AG10803 (cell line): Measurements from ENCODE around the gene HMG20B.

ENCODE experiments used
- DNase-seq: peaks from one replicate; pipeline ENCODE4 v3.0.0; 2010; ENCODE audit warnings: low read depth
- H3K4me3 ChIP-seq: 2 replicates; pipeline ENCODE4 v1.5.1; 2011; ENCODE audit warnings: mild to moderate bottlenecking, low read length, control low read depth
- TF ChIP-seq, protein P1 (sequence below): conservative IDR thresholded peaks from 2 replicates; pipeline ENCODE4 v1.5.1; 2011; ENCODE audit warnings: mild to moderate bottlenecking, low read length, control low read depth, inconsistent platforms

HMG20B gene

DNA sequence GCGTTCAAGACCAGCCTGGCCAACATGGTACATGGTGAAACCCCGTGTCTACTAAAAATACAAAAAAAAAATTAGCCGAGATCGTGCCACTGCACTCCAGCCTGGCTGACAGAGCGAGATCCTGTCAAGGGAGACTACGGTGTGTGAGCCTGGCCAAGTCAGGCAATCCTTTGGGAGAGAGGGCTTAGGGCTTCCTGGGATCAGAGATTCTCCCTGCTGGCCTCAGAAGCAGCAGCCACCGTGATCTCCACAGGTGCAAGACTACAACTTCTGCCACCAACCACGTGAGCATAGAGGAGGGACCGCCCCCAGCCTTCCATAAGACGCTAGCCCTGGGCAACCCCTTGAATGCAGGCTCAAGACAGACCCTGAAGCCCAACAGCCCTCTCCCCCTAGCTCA is 22.9 kb upstream of the HMG20B start:
- no peak for DNase-seq
- H3K4me3 ChIP-seq: no peak overlapping the region
- TF ChIP-seq, protein P1, sequence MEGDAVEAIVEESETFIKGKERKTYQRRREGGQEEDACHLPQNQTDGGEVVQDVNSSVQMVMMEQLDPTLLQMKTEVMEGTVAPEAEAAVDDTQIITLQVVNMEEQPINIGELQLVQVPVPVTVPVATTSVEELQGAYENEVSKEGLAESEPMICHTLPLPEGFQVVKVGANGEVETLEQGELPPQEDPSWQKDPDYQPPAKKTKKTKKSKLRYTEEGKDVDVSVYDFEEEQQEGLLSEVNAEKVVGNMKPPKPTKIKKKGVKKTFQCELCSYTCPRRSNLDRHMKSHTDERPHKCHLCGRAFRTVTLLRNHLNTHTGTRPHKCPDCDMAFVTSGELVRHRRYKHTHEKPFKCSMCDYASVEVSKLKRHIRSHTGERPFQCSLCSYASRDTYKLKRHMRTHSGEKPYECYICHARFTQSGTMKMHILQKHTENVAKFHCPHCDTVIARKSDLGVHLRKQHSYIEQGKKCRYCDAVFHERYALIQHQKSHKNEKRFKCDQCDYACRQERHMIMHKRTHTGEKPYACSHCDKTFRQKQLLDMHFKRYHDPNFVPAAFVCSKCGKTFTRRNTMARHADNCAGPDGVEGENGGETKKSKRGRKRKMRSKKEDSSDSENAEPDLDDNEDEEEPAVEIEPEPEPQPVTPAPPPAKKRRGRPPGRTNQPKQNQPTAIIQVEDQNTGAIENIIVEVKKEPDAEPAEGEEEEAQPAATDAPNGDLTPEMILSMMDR: no peak

DNA sequence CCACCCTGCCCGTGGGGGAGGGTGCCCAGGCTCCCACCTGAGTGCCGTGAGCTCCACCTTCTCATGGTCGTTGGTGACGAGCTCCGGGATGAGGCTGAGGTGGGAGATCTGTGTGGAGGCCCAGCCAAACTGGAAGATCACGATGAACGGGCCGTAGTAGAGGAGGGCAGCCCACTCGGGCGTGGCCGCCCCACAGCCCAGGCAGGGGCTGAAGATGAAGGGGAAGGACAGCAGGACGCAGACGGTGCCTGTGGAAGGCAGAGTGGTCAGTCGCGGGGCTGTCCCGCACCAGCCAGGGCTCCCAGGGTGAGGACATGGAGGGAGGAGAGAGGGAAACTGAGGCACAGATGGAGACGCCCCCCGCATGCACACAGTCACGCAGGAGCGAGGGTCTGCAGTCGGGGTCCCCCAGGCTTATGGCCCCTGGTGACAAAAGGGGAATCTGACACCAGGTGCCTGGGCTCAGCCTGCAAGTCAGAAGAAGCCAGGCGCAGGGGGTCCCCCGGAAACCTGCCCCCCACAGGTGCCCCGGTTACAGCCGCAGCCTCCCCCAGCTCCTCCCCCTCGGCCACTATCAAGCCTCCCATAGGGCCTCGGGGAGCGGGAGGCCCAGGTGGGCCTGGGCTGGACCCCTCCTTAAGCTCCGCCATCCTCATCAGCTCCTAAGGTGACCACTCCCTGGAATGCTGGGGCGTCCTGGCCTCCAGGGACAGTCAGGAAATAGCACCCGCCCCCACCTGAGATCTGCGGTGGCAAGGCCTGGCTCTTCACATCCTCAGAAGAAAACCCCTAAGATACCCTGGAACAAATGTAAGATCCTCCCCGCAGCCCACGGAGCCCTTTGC is 21.6 kb upstream of the HMG20B start:
- DNase-seq: no peak
- TF ChIP-seq, protein P1: no peak
- H3K4me3 ChIP-seq: no peak overlapping the region

DNA sequence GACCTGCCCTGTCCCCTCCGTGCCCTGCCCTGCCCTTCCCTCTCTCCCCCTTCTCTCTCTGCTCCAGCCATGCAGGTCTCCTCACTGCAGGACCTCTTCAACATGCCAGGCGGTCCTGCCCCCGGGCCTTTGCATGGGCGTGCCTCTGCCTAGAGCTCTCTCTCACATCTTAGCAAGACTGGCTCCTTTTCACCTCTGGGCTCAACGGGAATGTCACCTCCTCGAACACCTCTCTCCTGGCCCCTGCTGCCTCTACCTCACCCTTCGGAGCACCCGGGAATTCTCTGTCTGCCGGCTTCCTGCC is 21.0 kb upstream of the HMG20B start:
- TF ChIP-seq, protein P1: no peak
- no peak for DNase-seq
- no peak overlapping the region for H3K4me3 ChIP-seq

DNA sequence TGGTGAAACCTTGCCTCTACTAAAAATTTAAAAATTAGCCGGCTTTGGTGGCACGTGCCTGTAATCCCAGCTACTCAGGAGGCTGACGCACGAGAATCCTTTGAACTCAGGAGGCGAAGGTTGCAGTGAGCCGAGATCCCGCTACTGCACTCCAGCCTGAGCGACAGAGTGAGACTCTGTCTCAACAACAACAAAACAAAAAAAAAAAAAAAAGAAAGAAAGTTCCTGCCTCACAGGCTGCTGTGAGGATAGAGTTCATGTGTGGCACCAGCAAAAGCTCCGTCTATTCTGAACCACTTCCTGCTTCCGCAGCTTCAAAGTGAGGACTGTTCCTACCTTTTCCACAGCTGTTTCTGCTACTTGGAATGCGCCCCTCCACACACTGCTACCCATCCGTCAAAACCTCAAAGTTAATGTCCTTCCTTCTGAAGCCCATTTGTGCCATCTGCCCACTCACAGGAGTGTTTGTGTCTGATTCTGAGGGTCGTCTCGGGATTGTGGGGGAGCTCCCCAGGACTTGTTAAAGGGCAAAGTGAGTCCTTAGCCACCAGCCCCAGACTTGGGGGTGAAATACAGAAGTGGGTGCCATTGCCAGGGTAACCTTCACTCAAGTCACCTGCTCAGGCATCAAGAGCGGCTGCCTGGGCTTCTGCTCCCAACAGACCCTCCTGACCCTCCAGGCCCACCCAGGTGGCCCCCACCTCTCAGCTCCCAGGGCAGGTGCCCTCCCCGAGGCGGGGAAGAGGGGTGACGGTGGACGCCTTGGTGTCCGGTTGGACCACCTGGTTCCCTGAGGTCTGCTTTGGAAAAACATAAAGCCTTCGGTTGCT is 18.3 kb upstream of the HMG20B start:
- DNase-seq: no peak
- no peak overlapping the region for H3K4me3 ChIP-seq
- TF ChIP-seq, protein P1: no peak

DNA sequence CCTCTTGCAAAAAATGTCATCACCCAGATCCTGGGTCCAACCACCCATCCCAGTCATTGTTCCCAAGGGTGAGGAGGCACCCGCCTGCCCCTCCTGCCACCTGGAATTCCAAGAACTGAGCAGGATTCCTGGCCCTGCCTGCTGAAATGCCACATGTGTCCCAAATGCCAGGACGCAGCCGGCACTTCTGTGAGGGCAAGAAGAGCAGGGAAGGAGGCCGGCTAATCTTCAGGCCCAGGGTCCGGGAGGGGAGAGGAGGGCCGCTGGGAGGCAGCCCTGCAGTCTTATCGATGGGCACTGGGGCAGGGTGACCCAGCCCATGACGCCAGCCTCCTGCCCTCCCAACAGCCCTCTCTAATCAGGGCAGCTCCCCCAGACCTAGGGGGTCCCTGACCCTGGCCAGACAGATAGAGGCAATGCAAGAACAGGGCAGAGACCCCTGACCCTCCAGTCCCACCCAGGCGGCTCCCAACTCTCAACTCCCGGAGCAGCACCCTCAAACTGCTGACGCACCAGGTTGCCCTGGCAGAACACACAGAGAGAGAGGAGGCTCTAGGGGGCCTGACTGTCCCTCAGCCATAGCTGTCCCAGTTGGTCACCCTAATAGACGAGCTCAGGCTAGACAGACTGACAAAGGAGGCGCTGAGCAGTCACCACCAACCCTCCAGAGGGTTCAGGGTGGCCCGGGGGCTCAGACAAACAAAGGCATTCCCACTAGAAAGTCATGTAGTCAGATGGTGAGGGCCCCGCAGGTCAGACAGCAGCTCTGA is 16.9 kb upstream of the HMG20B start:
- DNase-seq: no peak
- H3K4me3 ChIP-seq: peak overlapping the region; percentile 79

GRCh38 chr19:3556423-3556977 is 16.2 kb upstream of the HMG20B start:
- no peak for DNase-seq

More for the DNA sequence above, 16.9 kb upstream of the HMG20B start:
- TF ChIP-seq, protein P1: no peak

More at GRCh38 chr19:3556423-3556977, 16.2 kb upstream of the HMG20B start:
- TF ChIP-seq, protein P1: no peak
- H3K4me3 ChIP-seq: peak overlapping the region; percentile 79
